GM23338 (cell line): ENCODE measurements around the gene RBM38.

ENCODE experiments used
- EZH2 ChIP-seq: fragments of 200-600 bp; sonication (generic); IDR thresholded peaks from one replicate; pipeline ENCODE4 v1.8.0; 2017; ENCODE audit warnings: antibody characterized with exemption, mild to moderate bottlenecking, low read depth; ENCODE audit not compliant: unreplicated experiment
- EZH2phosphoT487 ChIP-seq: fragments of 200-600 bp; sonication (generic); IDR thresholded peaks from one replicate; pipeline ENCODE4 v1.8.1; 2018; ENCODE audit warnings: antibody characterized with exemption; ENCODE audit not compliant: unreplicated experiment
- POLR2AphosphoS5 ChIP-seq: IDR thresholded peaks from 2 replicates; pipeline ENCODE4 v1.6.1; 2016; ENCODE audit warnings: antibody characterized with exemption, low read depth
- ZNF114 ChIP-seq: fragments of 250-450 bp; sonication (Bioruptor Pico); IDR thresholded peaks from 2 replicates; pipeline ENCODE4 v1.5.0; 2020; ENCODE audit warnings: mild to moderate bottlenecking, moderate library complexity
- ZNF462 ChIP-seq: fragments of 250-450 bp; sonication (Bioruptor Pico); IDR thresholded peaks from 2 replicates; pipeline ENCODE4 v1.5.0; 2020; ENCODE audit warnings: mild to moderate bottlenecking, moderate library complexity
- TF ChIP-seq, protein P1 (sequence below): IDR thresholded peaks from one replicate; pipeline ENCODE4 v1.6.1; 2018; ENCODE audit warnings: antibody characterized with exemption; ENCODE audit not compliant: unreplicated experiment
- TF ChIP-seq, protein P2 (sequence below), 2 experiments: fragments of 200-600 bp in 1 of 2; sonication (generic) in 1 of 2; conservative IDR thresholded peaks; 2 replicates each; pipeline versions ENCODE4 v1.5.1 to v1.6.1; 2016 to 2017; ENCODE audit warnings: antibody characterized with exemption in 2 of 2, low read depth in 2 of 2, mild to moderate bottlenecking in 2 of 2, moderate library complexity in 1 of 2

DNA sequence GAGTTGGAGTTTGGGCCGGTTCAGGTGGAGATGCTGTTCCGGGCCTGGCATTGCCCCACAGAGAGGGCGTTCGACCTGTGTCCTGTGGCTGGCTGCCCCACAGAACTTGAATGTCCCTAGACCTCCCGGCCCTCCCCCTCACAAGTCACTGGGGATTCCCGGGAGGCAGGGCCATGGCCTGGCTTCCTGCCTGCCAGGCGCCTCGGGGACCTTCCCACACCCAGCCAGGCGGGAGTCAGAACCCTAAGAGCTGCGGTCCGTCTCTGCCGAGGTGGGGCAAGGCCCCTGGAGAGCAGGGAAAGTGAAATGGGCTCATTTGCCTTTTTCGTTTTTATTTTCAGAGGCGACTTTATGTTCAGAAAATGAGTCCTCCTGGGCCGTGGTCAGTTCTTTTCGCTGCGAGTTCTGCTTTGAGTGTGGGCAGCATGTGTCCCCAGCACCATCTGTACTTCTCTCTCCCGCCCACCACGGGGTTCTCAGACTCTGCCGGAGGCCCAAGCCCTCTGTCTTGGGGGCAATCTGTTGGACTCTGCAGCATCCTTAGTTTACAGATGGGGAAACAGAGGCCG, 8.5 kb downstream of the RBM38 start:
- TF ChIP-seq, protein P1, sequence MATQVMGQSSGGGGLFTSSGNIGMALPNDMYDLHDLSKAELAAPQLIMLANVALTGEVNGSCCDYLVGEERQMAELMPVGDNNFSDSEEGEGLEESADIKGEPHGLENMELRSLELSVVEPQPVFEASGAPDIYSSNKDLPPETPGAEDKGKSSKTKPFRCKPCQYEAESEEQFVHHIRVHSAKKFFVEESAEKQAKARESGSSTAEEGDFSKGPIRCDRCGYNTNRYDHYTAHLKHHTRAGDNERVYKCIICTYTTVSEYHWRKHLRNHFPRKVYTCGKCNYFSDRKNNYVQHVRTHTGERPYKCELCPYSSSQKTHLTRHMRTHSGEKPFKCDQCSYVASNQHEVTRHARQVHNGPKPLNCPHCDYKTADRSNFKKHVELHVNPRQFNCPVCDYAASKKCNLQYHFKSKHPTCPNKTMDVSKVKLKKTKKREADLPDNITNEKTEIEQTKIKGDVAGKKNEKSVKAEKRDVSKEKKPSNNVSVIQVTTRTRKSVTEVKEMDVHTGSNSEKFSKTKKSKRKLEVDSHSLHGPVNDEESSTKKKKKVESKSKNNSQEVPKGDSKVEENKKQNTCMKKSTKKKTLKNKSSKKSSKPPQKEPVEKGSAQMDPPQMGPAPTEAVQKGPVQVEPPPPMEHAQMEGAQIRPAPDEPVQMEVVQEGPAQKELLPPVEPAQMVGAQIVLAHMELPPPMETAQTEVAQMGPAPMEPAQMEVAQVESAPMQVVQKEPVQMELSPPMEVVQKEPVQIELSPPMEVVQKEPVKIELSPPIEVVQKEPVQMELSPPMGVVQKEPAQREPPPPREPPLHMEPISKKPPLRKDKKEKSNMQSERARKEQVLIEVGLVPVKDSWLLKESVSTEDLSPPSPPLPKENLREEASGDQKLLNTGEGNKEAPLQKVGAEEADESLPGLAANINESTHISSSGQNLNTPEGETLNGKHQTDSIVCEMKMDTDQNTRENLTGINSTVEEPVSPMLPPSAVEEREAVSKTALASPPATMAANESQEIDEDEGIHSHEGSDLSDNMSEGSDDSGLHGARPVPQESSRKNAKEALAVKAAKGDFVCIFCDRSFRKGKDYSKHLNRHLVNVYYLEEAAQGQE: no peak
- no peak for TF ChIP-seq POLR2AphosphoS5
- TF ChIP-seq, protein P2, sequence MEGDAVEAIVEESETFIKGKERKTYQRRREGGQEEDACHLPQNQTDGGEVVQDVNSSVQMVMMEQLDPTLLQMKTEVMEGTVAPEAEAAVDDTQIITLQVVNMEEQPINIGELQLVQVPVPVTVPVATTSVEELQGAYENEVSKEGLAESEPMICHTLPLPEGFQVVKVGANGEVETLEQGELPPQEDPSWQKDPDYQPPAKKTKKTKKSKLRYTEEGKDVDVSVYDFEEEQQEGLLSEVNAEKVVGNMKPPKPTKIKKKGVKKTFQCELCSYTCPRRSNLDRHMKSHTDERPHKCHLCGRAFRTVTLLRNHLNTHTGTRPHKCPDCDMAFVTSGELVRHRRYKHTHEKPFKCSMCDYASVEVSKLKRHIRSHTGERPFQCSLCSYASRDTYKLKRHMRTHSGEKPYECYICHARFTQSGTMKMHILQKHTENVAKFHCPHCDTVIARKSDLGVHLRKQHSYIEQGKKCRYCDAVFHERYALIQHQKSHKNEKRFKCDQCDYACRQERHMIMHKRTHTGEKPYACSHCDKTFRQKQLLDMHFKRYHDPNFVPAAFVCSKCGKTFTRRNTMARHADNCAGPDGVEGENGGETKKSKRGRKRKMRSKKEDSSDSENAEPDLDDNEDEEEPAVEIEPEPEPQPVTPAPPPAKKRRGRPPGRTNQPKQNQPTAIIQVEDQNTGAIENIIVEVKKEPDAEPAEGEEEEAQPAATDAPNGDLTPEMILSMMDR (conservative IDR thresholded peaks at IDR 0.05; ENCODE audit: low read depth in 2 of 2): no peak
- no peak for TF ChIP-seq EZH2
- TF ChIP-seq ZNF114 (CRISPR knock-in tag): no peak
- no peak for TF ChIP-seq ZNF462 (CRISPR knock-in tag)
- no peak for TF ChIP-seq EZH2phosphoT487
